Raji (cell line): ENCODE measurements around the gene HNF1B.

Experiments used
- POLR2A ChIP-seq: IDR thresholded peaks from 2 replicates; pipeline ENCODE4 v1.6.1; 2011; ENCODE audit warnings: low read depth, low read length, control low read depth; ENCODE audit not compliant: insufficient read depth

HNF1B gene

GRCh38 chr17:37708008-37708615 is 36.7 kb downstream of the HNF1B start:
- TF ChIP-seq POLR2A = no peak

- TF ChIP-seq POLR2A = no peak
These were observed 38.4 kb downstream of the HNF1B start for GRCh38 chr17:37706446-37706845.

- TF ChIP-seq POLR2A = no peak
These were observed 42.3 kb downstream of the HNF1B start for GRCh38 chr17:37702598-37702997.

- no peak for TF ChIP-seq POLR2A
These were observed 43.4 kb downstream of the HNF1B start for GRCh38 chr17:37701496-37701898.

GRCh38 chr17:37700881-37701280 is 44.0 kb downstream of the HNF1B start:
- no peak for TF ChIP-seq POLR2A

GRCh38 chr17:37699285-37699973 is 45.4 kb downstream of the HNF1B start:
- TF ChIP-seq POLR2A = no peak

- no peak for TF ChIP-seq POLR2A
These were observed 46.0 kb downstream of the HNF1B start for GRCh38 chr17:37698911-37699255.

- no peak for TF ChIP-seq POLR2A
These were observed 46.5 kb downstream of the HNF1B start for GRCh38 chr17:37698132-37698910.

GRCh38 chr17:37697381-37697780 is 47.5 kb downstream of the HNF1B start:
- no peak for TF ChIP-seq POLR2A

- no peak for TF ChIP-seq POLR2A
These were observed 48.5 kb downstream of the HNF1B start for GRCh38 chr17:37696366-37696765.

- no peak for TF ChIP-seq POLR2A
These were observed 49.1 kb downstream of the HNF1B start for GRCh38 chr17:37695726-37696125.

GRCh38 chr17:37694734-37695133 is 50.1 kb downstream of the HNF1B start:
- no peak for TF ChIP-seq POLR2A

- TF ChIP-seq POLR2A = no peak
These were observed 51.5 kb downstream of the HNF1B start for GRCh38 chr17:37693328-37693727.

GRCh38 chr17:37691807-37692206 is 53.1 kb downstream of the HNF1B start:
- no peak for TF ChIP-seq POLR2A

- TF ChIP-seq POLR2A = no peak
These were observed 55.5 kb downstream of the HNF1B start for GRCh38 chr17:37689317-37689716.

- no peak for TF ChIP-seq POLR2A
These were observed 61.3 kb downstream of the HNF1B start for GRCh38 chr17:37683454-37683984.
